ENCODE measurements around the gene OSTF1. TPM values are rescaled to one million over a fixed set of nuclear protein-coding genes. Genes with fewer than 3 reads are reported as not detected.

The OSTF1 gene
- total RNA-seq, 1 donor from 2014 or later, result 21.8 TPM

DNA sequence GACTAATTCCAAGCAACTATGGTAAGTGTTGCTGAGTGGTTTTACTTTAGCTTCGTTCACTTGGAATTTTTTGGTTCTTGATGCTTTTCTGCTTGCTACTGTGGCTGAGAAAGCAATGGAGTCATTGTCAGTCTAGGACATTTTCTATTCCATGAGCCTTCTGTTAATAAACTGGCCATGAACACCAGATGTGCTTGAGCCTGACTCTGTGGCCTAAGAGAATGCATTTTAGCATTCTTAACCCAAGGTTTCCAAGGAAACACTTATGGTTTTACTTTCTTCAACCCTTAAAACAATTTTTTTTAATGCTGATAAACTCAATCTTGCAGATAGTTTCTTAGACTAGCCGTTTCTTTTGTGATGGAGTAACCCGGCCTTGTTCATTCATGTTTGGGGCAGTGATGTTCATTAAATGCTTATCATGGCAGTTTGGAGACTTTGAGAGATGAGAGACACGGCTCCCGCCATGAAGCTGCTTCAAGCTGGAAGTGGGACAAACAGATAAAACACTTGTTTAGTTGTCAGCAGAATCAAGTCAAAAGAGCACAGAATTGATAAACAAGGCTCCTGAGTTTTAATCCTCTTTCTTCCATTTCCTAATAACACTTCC, 42.4 kb downstream of the OSTF1 start:
- H3K36me3 Mint-ChIP-seq (ENCODE audit: unreplicated experiment), result peaks cover 30% of the 10 kb centered on the region
- H3K4me3 Mint-ChIP-seq (ENCODE audit: unreplicated experiment), result no peak overlapping the region
- no peaks in the 10 kb centered on the region for H3K27me3 Mint-ChIP-seq (ENCODE audit: unreplicated experiment)
- no peaks in the 10 kb centered on the region for H3K9me3 Mint-ChIP-seq (ENCODE audit: unreplicated experiment)
- peaks cover 2% of the 10 kb centered on the region for H3K4me1 Mint-ChIP-seq (ENCODE audit: unreplicated experiment)
- TF ChIP-seq, protein P1, sequence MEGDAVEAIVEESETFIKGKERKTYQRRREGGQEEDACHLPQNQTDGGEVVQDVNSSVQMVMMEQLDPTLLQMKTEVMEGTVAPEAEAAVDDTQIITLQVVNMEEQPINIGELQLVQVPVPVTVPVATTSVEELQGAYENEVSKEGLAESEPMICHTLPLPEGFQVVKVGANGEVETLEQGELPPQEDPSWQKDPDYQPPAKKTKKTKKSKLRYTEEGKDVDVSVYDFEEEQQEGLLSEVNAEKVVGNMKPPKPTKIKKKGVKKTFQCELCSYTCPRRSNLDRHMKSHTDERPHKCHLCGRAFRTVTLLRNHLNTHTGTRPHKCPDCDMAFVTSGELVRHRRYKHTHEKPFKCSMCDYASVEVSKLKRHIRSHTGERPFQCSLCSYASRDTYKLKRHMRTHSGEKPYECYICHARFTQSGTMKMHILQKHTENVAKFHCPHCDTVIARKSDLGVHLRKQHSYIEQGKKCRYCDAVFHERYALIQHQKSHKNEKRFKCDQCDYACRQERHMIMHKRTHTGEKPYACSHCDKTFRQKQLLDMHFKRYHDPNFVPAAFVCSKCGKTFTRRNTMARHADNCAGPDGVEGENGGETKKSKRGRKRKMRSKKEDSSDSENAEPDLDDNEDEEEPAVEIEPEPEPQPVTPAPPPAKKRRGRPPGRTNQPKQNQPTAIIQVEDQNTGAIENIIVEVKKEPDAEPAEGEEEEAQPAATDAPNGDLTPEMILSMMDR (IDR thresholded peaks at IDR 0.05), result no peak
- H3K27ac Mint-ChIP-seq (ENCODE audit: unreplicated experiment), result no peak overlapping the region
- no peak for DNase-seq (ENCODE audit: extremely low spot score, unreplicated experiment)

DNA sequence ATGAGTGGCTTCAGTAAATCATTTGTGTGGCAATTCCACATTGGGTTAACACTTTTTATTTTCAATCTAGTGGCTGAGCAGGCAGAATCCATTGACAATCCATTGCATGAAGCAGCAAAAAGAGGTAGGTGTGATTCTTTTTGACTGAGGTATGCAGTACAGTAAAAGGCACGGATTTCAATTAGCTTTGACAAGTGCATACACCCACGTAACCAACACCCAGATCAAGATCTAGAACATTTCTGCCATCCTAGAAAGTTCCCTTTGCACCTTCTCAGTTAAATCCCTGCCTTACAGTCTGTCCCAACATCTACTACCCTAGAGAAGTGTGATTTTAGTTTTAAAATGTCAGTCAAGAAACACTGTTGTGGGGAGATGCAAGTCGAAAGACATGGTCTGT, 43.4 kb downstream of the OSTF1 start:
- no peak overlapping the region for H3K27ac Mint-ChIP-seq (ENCODE audit: unreplicated experiment)
- TF ChIP-seq, protein P1 (IDR thresholded peaks at IDR 0.05), result no peak
- peaks cover 30% of the 10 kb centered on the region for H3K36me3 Mint-ChIP-seq (ENCODE audit: unreplicated experiment)
- DNase-seq (ENCODE audit: extremely low spot score, unreplicated experiment), result no peak
- H3K4me1 Mint-ChIP-seq (ENCODE audit: unreplicated experiment), result peaks cover 2% of the 10 kb centered on the region
- H3K9me3 Mint-ChIP-seq (ENCODE audit: unreplicated experiment), result no peaks in the 10 kb centered on the region
- H3K27me3 Mint-ChIP-seq (ENCODE audit: unreplicated experiment), result no peaks in the 10 kb centered on the region
- H3K4me3 Mint-ChIP-seq (ENCODE audit: unreplicated experiment), result no peak overlapping the region

DNA sequence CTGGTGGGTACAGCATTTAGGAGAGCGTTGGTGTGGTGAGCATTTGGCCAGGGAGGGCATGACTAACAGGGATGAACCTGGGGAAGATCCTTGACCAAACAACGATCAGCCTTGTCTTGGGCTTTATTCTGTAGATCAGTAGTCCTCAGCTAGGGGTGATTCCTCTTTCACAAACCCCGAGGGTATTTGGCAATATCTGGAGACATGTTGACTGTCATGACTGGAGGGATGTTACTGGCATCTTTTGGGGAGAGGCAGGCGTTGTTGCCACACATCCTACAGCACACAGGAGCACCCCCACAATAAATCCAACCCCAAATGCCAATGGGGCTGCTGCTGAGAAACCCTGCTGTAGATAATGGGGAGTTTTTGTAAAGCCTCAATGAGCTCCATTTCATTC, 43.9 kb downstream of the OSTF1 start:
- Mint-ChIP-seq H3K4me3 (ENCODE audit: unreplicated experiment) (no peak overlapping the region), H3K27me3 (ENCODE audit: unreplicated experiment) (no peaks in the 10 kb centered on the region), H3K36me3 (ENCODE audit: unreplicated experiment) (peaks cover 34% of the 10 kb centered on the region), H3K27ac (ENCODE audit: unreplicated experiment) (no peak overlapping the region), H3K9me3 (ENCODE audit: unreplicated experiment) (no peaks in the 10 kb centered on the region), H3K4me1 (ENCODE audit: unreplicated experiment) (peaks cover 2% of the 10 kb centered on the region)
- DNase-seq (ENCODE audit: extremely low spot score, unreplicated experiment), result no peak
- TF ChIP-seq, protein P1 (IDR thresholded peaks at IDR 0.05), result no peak

DNA sequence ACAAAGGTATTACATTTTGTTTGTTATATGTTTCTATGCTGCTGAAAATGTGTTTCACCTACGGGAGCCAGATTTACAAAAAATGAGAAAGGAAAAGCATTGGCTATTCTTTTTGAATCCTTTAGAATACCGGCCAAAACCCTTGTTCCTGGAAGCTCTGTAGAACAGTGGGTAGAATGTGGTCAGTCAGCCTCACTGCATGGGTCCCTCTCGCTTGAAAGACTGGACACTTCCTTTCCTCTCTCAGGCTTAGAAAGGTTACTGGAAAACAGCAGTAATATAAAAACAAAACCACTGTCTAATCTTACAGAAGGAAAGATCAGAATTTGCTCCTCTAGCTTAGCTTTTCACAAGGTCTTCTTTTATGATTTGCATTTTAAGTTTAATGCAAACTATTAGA, 45.1 kb downstream of the OSTF1 start:
- no peak overlapping the region for H3K4me3 Mint-ChIP-seq (ENCODE audit: unreplicated experiment)
- no peak overlapping the region for H3K27ac Mint-ChIP-seq (ENCODE audit: unreplicated experiment)
- H3K36me3 Mint-ChIP-seq (ENCODE audit: unreplicated experiment), result peaks cover 39% of the 10 kb centered on the region
- TF ChIP-seq, protein P1 (IDR thresholded peaks at IDR 0.05), result no peak
- peaks cover 2% of the 10 kb centered on the region for H3K4me1 Mint-ChIP-seq (ENCODE audit: unreplicated experiment)
- no peak for DNase-seq (ENCODE audit: extremely low spot score, unreplicated experiment)
- H3K9me3 Mint-ChIP-seq (ENCODE audit: unreplicated experiment), result no peaks in the 10 kb centered on the region
- H3K27me3 Mint-ChIP-seq (ENCODE audit: unreplicated experiment), result no peaks in the 10 kb centered on the region

DNA sequence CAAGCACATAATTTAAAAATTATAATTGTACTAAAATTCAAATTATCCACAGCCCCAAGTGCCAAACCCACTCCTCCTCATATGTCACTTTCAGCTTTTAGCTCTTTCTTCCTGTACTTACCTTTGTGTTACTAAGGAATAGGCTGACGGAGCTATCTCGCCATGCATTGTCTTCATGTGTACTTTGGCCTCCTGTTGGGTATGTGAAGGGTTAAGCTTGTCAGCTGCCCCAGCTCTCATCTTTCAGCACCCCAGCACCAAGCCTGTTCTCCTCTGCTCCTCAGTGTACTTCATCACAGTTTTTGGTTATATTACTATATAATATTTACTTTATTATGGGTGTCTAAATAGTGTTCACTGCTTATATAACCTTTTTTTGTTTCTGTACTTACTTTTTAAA, 46.2 kb downstream of the OSTF1 start:
- Mint-ChIP-seq H3K4me1 (ENCODE audit: unreplicated experiment) (peaks cover 2% of the 10 kb centered on the region), H3K9me3 (ENCODE audit: unreplicated experiment) (no peaks in the 10 kb centered on the region), H3K4me3 (ENCODE audit: unreplicated experiment) (no peak overlapping the region), H3K27ac (ENCODE audit: unreplicated experiment) (no peak overlapping the region), H3K36me3 (ENCODE audit: unreplicated experiment) (peaks cover 38% of the 10 kb centered on the region), H3K27me3 (ENCODE audit: unreplicated experiment) (no peaks in the 10 kb centered on the region)
- TF ChIP-seq, protein P1 (IDR thresholded peaks at IDR 0.05), result no peak
- no peak for DNase-seq (ENCODE audit: extremely low spot score, unreplicated experiment)

Data from osteocyte (in vitro differentiated cells).